Urothelium cell line (cell line): Measurements from ENCODE around the gene SDK2.
"Not testable (repeated sequence)": the region's sequence is repeated elsewhere in the genome, so short reads cannot be mapped to it uniquely, and the experiment has no call there.

Experiments used
- DNase-seq: peaks from one replicate; pipeline ENCODE4 v3.0.0; 2011; ENCODE audit warnings: low spot score, mixed read lengths
- FAIRE-seq: peaks from 2 replicates; lab custom pipeline; 2011; peaks lifted over from hg19 to GRCh38; lab: Jason Lieb, UNC

SDK2 gene

DNA sequence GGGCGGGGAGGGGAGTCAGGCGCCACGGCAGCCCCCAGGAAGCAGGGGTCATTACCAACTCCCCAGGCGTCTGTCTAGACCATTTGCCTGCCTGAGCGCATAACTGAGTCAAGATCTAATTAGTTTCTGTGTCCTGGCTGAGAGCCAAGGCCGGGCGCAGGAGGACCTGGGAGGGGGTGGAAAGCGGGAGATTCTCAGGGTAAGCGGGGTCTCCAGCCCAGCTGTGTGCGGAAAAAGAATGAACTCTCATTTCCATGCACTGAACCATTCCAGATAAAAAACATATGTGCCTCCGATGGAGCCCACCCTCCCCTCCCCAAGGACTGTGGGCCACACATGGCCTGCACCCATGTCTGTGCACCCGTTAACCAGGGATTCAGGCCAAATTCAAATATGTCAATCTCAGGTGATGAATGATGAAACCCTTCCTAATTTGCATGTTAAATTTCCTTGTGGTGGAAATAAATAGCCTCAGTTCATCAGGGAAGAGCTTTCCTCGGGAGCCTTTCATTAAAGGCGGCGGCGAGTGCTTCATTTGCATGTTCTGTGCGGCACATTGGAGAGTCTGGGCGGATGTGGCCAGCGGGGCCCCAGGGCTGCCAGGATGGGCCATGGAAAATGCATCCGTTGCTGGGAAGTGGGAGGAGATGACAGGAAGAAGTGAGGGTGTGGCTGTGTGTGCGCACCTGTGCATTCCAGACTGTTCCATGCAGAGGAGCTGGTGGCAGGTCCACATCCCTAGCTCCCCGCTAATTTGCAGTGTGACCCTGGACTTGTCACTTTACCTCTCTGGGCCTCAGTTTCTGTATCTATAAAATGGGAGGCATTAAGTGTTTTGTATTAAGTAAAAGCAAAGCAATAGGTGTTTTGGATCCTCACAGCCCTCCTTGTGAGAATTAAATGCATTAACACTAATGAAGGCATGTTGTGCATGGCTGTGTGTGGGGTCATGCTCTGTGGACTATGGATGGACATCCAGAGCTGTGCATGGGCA lies 151.1 kb downstream of the SDK2 start:
- peak; percentile 73 for FAIRE-seq
- no peak for DNase-seq

DNA sequence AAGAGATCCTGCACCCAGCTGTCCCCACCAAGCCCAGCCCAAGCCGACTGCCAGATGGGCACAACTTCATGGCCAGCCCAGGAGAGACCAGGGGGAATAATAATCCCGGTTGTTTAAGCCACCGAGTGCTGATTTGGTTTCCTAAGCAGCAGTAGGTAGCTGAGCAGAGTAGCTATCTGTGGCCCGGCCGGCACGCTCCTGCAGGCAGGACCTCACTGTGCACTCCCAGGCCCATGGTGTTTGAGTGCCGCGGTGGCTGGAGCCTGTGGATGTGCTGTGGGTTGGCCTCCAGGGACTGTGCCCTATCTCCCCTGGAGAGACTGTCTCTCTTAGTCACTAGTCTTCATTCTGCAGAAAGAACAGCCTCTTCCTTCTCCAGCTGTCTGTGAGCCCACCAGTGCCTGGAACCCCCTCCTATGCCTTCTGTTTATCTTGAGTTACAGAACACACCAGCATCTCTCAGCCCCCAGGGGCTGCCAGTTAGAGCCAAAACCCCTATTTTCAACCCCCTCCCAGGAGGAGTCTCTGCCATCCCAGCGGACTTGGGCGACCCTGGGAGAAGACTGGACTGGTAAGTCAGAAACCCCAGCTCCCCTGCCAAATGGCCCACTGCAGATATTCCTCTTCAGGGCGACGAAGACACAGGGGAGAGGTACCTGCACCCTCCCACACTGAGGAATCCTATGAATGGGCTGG lies 152.0 kb downstream of the SDK2 start:
- no peak for DNase-seq
- FAIRE-seq: peak; percentile 42

DNA sequence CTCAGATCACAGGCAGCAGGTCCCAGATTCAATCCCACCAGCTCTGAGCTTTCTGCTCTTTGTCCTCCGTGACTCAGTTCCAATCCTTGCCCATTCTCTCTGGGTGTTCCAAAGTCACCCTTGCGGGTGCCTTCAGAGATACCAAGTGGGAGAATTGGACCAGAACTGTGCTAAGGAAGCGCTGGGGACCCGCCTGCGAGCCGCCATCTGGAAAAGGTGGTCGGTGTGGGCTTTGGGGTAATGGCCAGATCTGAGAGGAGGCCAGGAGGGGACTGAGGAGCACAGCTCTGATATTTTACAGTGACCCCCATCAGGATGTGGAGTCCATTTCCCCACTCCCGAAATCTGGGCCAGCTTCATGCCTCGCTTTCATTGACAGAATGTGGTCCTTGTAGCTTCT lies 152.6 kb downstream of the SDK2 start:
- DNase-seq (no peak), FAIRE-seq (no peak)

DNA sequence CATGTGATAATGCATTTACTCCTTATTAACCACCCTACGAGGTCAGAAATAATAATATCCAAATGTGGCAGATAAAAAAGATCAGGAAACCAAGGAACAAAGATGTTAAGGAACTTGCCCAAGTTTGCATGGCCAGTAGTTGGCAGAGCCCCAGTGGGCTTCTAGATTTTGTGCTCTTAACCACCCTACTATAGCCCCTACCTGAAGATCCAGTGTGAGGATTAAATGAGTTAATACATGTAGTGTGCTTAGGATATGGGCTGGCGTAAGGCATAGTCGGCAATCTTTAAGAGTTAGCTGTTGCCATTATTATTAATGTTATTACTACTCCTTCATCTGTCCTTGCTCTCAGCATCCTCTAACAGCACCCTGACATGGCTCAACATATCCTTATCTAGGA lies 153.4 kb downstream of the SDK2 start:
- no peak for FAIRE-seq
- no peak for DNase-seq

DNA sequence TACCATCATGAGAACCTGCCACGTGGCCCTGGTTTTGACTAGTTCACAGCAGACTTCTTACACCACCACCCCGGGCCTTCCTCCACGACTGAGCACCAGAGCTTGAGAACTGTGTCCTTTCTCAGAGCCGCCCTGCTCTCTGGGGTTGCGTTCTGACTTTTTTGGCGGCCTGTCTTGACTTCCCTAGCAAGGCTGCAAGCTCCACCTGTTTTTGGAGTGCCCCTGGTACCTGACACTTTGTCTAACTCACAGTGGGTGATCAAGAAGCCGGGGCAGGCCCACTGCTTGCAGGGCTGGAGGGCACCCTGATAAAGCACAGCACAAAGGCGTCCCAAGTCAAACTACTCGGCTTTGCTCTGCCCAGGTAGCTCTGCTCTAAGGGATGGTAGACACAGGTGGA lies 154.3 kb downstream of the SDK2 start:
- no peak for DNase-seq
- no peak for FAIRE-seq

DNA sequence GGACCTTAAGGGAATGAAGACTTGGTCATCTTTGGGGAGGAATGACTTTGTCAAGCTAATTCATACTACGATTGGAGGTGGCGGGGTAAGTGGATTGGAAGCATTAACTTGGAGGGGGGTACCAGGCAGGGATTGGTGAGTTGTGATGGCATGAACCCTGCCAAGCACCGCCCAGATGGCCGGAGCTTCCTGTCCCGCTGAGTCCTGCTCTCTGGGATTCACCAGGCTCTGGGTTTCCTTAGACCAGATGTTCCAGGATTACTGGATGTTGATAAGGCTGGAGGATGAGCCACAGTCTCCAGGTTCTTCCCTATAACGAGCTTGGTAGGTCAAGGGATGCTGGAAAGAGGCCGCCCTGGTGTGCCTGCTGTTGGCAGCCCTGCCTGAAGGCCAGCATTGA lies 154.9 kb downstream of the SDK2 start:
- DNase-seq: no peak
- no peak for FAIRE-seq

DNA sequence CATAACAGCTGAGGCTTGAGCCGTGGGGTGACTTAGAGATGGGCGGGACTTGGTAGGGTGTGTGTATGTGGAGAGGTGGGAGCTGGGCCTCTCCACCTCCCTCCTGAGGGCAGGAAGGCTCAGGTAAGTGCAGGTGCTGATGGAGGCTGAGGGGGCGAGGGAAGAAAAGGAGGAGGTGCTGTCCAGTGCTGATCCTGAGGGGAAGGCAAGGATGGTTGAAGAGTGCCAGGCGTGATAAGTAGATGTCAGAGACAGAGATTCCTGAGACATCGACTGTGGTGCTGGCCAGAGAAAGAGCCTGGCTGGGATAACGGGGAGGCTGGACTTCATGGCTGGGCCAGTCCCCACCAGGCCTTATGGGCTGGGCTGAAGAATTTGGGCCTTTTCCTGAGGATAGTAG lies 159.1 kb downstream of the SDK2 start:
- no peak for FAIRE-seq
- DNase-seq: no peak

DNA sequence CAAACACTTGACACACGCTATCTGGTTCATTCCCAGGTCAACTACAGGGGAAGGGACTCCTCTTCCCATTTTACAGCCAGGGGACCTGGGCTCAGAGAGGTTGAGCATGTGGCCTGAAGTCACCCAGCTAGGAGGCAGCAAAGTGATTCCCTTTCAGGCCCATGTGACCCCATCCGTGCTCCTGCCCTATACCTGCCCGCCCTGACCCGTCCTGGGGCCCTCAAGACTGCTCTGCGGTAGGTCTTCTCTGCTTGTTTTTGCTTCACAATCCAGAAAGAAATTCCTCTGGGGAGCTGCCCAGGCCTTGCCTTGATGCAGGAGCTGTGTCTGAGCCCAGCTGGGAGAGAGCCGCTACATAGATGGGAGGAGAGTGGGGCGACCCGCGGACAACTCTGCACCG lies 161.4 kb downstream of the SDK2 start:
- FAIRE-seq (no peak), DNase-seq (no peak)

DNA sequence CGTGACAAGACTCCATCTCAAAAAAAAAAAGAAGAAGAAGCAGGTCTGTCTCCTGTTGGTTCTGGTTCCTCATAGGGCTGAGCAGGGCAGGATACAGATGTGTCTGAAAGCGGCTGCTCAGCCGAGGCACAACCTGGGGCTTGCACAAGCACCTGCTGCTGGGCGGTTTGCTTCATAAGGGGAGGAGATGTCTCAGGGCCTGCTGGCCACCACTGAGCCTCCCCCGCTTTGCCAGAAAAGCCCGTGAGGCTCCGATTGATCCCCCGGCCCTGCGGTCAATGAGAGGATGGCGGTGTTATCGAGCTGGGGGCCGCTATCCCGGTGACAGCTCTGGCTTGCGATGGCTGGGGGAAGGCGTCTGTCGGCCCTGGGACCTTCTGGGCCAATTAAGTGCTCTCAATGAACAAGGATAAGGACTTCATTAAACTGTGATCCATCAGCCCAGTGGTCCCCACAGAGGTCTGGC lies 162.0 kb downstream of the SDK2 start:
- FAIRE-seq: no peak
- no peak for DNase-seq

DNA sequence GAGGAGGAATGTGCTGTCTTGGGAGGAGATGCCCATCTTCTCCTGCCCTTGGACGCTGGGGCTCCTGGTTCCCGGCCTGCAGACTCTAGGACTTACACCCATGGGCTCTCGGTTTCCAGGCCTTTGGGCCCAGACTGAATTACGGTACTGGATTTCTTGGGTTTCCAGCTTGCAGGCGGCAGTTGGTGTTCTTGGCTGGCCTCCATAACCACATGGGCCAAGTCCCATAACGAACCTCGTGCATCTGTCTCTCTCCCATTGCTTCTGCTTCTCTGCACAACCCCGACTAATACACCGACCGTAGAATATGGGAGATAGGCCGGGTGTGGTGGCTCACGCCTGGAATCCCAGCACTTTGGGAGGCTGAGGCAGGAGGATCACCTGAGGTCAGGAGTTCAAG lies 162.6 kb downstream of the SDK2 start:
- FAIRE-seq (no peak), DNase-seq (no peak)

DNA sequence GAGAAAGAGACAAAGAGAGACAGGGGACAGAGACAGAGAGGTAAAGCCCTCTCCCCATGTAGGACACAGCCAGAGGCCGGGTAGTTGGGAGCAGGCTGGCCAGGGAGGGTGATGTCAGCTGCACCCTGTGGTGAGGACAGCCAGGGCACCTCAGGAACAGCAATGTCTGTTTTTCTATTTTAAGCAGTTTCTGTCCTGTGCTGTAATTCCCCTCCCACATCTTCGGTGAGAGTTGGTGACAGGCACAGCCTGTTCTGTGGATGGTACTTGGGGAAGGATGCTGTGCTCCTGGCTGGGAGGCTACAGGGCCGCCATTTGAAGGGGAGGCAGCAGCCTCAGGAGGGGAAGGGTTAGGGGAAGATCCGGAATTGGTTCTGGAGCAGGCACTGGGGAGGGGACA lies 163.5 kb downstream of the SDK2 start:
- DNase-seq: no peak

DNA sequence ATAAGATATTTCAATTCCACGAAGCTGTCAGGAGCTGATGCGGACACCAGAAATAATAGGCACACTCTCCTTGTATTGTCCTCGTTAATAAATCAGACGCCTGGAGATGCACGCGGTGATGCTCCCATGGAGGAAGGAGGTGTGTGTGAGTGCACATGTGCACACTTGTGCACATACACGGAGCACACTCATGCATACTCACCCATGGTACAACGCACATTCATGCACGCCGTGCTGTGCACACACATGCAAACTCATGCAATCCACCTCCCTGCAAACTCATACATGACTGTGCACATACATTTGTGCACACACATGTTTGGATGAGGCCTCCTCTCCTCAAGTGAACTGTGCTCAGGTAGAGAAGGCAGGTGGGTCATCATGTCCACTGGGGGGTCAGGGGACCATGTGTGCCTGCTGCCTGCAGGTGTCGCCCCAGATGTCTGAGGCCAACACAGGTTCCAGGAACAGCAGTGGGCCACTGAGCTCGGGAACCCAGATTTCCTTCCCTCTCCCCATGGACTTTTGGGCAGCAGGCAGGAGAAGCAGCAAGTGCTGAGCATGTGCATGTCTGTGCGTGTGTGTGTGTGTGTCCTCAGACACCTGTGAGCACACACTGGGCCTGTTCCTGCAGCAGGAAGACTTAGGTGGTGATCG lies 165.3 kb downstream of the SDK2 start:
- no peak for DNase-seq
- peak; percentile 98 for FAIRE-seq

More for the DNA sequence above, 163.5 kb downstream of the SDK2 start:
- peak; percentile 87 for FAIRE-seq

DNA sequence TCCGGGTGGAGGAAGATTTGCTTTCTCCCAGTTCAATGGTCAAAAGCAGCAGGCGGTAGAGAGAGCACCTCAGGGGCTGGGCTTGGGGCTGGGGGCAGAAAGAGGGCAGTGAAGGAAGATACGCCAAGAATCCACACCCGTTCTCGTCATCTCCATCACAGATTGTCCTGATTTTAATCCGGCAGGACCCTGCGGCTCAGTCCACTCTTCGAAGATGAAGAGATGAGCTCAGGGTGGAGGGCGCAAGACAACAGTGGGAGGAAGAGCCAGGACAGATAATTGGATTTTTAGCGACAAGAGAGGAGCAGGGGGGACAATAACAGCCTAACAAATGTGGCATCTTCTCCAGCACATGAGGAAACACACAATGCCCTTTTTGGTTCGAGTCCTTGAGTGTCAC lies 165.9 kb downstream of the SDK2 start:
- DNase-seq (no peak), FAIRE-seq (no peak)

DNA sequence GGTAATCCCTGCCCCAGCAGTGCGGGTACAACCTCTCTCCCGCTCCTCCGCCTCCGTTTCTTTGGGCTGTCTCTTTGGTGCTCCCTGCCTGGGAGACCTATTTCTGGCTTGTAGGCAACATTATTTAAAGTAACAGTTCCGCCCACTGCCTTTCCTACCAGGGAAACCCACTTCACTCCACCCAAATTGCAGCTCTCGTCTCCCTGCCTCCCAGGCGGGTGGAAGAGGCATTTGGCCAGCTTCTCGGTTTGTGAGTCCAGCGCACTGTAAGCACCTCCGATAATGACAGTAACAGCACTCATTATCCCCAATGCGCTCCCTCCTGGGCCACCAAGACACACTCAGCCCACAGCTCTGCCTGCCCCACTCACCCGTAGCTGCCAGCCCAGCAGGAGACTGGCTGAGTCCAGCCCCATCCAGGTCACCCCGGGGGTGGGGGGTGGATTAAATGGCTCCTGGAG lies 167.3 kb downstream of the SDK2 start:
- no peak for DNase-seq
- FAIRE-seq: peak; percentile 30

DNA sequence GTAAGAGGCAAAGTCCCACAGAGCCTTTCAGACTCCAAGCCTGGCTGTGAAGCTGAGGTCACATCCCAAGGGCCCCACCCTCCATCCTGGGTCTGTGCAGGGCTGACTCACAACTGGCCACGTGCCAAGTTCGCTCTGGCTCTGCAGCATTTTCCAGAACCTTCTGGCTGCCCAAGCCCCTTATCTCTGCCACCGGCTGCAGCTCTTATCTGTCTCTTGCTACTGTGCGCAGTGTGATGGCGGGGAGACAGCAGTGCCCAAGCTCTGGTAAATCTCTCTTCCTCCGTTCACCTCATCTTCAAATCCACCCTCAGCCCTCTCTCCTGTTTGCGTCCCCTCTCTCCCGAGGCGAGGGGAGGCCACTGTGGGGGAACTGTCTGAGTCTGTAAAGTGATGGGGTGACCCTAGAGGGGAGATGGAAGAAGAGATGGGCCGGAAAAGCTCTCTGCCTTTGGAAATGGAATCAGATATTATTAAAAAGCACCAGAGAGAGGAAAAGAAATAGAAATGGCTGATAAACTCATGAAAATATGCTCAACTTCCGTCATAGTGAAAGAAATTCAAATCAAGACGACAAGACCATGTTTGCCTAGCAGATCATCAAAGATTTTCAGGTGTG lies 169.8 kb downstream of the SDK2 start:
- FAIRE-seq: peak; percentile 94
- peak; percentile 97 for DNase-seq

DNA sequence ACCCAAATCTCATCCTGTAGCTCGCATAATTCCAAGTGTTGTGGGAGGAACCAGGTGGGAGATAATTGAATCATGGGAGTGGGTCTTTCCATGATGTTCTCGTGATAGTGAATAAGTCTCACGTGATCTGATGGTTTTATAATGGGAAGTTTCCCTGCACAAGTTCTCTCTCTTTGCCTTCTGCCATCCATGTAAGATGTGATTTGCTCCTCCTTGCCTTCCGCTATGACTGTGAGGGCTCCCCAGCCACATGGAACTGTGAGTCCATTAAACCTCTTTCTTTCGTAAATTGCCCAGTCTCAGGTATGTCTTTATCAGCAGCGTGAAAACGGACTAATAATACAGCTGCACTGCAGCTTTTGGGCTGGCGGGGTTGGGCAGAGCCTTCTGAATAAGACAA lies 171.5 kb downstream of the SDK2 start:
- not testable (repeated sequence) for FAIRE-seq, DNase-seq

DNA sequence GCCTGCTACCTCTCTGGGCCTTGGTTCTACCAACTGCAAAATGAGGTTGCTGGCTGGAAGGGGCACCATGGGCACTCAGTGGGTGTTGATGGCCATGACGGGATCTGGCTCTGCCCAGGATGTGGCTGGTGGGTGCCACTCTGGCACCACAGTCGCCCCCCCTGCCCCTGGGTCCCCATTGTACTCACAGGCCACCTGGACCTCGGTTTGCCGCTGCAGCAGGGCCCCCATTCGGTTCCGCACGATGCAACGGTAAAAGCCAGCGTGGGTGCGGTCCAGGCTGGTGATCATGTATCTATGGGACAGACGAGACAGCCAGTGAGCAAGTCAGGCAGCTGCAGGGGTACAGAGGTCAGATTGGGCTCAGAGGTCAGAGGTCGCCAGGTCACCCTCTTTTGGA lies 172.3 kb downstream of the SDK2 start:
- FAIRE-seq: peak; percentile 90
- DNase-seq: no peak

DNA sequence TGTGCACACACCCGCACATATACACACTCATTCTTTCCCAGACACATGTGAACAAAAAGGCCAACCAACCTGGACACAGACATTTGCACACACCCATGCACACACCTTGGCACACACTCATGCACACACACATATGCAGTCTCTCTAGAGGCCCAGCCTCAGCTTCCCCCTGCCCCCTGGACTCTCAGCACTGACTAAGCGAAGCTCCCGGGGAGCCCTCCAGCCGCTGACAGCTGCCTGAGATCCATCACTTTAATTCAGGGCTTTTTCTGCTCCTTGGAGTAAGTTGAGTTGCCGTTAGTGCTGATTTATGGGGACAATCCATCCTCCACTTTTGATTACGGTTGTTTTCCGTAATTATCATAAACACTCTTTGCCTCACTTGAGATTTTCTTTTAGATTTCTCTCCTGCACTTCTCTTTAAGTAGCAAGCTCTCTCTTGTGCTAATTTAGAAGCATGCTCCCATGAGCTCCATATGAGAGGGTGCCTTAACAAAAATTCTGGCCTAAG lies 173.9 kb downstream of the SDK2 start:
- DNase-seq (no peak), FAIRE-seq (peak; percentile 13)

DNA sequence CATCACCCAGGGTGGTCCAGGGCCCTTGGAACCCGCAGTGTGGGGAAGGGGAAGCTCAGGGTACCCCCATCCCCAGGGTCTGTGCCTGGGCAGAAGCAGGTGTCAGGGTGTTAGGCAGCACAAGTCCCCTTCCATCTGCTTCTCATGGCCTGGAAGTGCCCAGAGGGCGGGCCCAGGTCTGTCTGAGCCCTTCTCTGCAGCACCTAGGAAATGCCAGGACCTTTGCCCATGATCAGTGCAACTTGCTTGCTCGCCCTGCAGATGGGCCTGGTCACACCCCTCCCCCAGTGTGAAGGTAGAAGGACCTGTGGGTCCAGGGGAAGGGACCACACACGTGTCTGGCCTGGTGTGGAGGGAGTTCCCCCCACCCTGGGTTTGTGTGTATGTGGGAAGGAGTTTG lies 174.9 kb downstream of the SDK2 start:
- FAIRE-seq (peak; percentile 9), DNase-seq (no peak)

DNA sequence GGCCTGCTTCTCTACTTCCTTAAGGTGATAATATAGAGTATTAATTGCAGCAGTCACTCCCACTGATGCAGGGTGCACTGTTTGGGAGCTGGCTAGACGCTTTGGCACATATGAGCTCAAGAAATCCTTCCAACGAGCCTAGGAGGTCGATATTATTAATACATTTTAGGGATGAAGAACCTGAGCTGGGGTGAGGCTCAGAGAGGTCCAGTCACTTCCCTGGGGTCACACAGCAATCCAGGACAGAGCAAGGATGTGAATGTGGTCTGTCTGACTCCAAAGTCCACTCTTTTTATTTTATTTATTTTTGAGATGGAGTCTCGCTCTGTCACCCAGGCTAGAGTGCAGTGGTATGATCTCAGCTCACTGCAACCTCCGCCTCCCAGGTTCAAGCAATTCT lies 176.0 kb downstream of the SDK2 start:
- no peak for DNase-seq
- FAIRE-seq: peak; percentile 44

DNA sequence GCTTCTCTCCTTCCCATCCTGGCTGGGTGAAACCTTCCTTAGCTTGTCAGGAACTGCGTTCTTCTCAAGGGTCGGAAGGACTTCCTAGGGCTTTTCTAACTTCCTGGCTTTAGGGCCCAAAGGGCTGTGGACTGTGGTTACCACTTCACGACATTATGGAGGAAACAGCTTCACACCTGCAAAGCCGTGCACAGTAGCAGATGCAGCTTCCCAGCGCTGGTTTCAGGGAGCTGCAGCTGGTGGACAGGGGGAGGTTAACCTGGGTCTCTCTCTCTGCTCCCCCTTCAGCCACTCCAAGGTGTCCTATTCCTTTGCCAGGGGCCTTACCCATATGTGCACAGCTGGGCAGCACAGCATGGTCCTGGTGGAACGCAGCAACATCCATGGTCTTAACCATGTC lies 176.6 kb downstream of the SDK2 start:
- DNase-seq (no peak), FAIRE-seq (peak; percentile 71)
